ENCODE data around the gene PNPLA1.

Gene PNPLA1, protein sequence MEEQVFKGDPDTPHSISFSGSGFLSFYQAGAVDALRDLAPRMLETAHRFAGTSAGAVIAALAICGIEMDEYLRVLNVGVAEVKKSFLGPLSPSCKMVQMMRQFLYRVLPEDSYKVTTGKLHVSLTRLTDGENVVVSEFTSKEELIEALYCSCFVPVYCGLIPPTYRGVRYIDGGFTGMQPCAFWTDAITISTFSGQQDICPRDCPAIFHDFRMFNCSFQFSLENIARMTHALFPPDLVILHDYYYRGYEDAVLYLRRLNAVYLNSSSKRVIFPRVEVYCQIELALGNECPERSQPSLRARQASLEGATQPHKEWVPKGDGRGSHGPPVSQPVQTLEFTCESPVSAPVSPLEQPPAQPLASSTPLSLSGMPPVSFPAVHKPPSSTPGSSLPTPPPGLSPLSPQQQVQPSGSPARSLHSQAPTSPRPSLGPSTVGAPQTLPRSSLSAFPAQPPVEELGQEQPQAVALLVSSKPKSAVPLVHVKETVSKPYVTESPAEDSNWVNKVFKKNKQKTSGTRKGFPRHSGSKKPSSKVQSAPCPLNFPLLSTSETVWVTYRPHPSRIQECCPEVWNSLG

DNA sequence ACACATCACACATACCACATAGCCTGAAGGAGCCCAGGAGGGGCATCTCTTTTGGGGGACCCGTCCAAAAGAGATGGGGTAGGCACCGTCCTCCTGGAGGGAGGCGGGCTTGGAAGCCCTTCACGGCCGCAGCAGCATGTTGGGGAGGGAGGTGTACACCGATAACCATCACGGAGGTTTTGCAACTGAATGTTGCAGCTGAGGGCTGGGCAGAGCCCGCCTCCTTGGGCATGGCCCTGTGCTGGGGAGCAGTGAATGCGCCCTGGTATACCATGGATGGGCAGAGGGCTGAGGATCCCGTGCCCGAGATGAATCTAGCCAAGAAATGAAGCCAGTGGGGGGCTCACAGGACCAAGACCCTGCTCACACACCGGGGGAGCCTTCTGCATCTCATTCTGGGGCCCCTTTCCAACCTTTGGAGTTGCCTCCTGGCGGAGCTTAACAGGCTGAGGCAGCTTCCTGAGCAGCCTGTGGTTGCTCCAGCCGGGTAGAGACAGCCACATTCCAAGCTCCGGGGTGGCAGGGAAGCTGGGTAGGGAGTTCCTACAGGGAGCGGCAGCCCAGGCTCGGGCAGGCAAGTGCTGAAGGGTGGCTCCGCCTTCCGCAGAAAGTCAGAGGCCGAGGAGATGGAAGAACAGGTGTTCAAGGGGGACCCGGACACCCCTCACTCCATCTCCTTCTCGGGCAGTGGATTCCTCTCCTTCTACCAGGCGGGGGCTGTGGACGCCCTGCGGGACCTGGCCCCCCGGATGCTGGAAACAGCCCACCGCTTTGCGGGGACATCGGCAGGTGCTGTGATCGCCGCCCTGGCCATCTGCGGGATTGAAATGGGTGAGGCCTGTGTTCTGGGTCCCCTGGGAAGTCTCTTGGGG, at the start of gene PNPLA1:
TSS of gene PNPLA1 (plus strand) at position 227 of the 872 bp plus-strand sequence. CDS start at position 627, 400 bp downstream.
- no peak for DNase-seq

DNA sequence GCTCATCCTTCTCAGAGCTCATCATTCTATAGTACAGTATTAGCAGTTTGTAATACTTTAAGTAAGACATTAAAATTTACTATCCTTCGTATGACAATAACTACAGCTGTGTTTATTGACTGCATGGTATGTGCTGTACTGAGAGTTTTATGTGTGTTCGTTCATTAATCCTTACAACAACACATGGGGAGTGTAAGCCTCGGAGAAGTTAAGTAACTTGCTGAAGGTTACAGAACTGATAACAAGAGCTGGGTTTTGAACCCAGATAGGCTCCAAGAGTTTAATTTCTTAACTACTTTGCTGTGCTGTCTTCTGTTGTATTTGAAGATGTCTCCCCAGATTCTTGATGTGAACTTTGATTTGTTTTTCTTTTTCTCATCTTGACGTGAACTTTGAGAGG, 49.6 kb upstream of the PNPLA1 start:
- no peak for DNase-seq

DNA sequence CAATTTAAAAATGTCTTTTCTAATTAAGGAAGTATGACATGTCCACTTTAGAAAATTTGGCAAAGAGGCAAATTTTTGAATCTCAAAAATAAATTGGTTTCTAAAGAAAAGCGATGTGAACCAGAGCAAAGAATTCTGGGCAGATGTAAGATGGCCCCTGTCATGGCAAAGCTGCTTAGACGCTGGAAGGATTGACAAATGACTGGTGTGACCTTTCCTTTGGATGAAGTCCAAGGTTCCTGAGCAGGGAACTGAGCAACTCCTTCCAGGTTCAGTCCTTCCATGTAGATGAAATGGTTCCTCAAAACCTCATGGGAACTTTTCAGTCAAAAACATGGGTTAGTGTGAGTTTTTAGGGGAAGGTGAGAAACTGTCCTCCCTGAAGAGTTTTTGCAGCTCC, 48.2 kb upstream of the PNPLA1 start:
- no peak for DNase-seq

DNA sequence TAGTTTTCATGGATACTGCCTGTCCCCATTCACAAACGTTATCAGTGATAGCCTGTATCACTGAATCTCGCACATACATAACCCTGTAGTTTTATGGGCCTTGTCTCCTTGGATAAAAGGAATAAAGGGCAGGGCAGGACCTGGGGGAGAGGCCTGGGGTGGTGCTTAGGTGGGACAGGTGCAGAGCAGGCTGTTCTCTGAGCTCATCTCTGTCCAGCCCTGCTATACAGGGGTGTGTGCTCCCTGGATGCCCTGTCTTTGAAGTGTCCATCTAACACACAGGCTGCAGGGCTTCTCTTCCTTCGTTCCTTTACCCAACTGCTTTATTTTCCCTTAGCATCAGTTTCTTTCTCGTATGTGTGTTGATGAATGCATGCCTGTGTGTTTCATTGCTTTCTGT, 46.9 kb upstream of the PNPLA1 start:
- no peak for DNase-seq

DNA sequence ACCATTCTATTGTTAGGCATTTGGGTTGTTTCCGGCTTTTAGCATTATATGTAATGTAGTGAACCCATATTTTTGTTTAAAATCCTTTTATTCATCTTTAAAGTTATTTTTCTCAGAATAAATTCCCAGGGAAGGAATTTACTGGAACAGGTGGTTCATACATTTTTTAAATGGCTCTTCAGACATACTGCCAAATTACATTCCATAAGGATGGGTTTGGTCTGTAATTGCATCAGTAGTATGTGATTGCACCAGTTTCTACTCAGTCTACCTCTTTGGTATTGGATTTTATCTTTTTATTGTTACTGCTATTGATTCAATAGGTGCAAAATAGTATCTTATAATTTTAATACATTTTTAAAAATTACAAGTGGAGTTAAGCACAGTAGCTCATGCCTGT, 46.2 kb upstream of the PNPLA1 start:
- DNase-seq, result no peak

DNA sequence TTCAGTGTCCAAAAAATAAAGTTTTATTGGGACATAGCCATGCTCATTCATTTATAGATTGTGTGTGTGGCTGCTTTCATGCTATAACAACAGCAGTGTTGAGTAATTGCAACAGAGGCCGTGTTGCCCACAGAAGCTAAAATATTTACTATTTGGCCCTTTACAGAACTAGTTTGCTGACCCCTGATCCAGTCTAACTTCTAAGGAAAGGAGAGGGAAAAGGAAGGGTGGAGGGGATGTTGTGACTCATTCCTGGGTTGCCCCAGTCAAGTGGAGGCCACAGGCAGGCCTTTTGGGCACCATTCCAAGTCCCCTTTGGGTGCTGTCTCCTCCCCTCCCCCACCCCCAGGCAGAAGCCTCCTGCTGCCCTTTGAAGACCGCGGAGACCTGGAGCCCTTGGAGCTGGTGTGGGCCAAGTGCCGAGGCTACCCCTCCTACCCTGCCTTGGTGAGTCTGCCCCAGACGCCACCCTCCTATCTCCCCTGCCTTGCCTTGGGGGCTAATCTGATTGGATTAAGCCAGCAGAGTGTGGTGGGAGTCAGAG, 44.9 kb upstream of the PNPLA1 start:
- no peak for DNase-seq

DNA sequence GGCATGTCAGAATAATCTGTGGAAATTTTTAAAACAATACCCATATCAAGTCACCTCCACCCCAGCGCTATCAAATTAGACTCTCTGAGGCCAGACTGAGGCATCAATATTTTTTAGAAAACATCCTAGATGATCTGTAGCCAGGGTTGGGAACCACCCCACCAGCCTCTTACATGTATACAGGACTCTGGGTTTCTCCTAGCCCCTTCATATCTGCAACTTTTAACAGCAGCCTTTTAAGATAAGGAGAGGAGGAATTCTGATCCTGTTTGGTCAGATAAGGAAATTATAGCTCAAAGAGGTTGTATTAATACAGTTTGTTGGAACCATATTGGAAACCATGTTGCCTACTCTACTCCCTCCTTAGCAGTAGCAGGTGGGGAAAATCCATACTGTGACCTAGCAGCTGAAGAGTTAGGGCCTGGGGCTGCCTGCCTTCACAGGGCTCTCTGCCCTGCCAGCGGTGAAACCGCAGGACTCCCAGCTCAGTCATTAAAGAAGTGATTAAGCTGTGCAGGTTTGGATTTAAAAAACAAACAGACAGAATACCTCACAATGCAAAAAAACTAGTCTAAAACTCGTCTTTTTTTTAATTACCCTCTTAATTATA, 43.3 kb upstream of the PNPLA1 start:
- no peak for DNase-seq

DNA sequence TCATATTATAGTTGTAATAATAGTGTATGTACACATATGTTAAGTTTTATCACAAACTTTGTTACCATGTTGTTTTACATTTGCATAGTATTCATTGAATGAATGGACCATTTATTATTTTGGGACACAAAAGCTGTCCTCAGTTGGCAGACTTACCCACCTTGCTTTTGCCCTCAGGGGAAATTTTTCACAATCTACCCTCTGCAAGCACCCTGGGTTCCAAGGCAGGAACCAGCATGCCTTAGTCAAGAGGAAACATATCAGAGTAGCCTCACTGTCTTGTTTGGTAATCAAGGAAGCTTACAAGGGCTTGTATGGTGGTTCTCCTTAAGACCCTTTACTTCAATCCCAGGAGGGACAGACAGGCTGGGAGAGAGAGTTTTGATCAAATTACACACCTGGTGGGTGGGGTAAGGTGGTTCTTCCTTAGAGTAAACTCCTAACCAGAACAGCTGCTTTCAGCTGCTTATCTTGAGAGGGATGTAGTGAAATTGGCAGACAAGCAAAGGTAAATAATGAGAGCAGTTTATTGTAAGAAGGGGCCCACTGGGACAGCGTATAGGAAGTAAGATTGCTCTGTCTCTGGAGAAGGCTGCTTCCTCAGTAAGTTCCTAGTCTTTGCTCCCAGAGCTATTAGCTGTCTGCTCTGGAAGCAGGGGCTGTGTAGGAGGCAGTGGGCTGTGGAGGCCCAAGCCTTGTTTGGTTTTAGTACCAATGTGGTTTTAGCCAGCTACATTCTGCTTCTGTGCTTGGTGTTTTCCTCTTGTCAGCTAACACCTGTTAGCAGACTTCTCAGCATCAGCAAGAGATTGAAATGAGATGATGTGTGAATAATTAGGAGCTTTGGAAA, 42.3 kb upstream of the PNPLA1 start:
- no peak for DNase-seq

DNA sequence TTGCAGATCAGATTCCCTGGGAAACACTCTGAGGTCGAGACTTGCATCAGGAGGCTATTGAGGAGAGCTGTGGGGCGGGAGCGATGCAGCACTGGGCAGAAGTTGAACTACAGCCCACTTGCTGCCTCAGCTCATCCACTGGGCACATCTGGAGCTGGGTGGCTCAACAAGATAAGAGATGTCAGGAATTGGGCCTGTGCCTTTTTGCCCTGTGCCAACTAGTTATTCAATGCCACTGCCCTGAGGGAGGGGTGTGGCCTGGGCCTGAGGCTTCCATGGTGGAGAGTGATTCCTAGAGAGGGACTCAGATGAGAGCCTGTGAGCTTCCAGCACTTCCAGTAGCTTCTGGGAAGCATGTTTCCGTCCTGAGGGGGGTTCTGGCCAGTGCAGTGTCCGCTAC, 40.6 kb upstream of the PNPLA1 start:
- no peak for DNase-seq

DNA sequence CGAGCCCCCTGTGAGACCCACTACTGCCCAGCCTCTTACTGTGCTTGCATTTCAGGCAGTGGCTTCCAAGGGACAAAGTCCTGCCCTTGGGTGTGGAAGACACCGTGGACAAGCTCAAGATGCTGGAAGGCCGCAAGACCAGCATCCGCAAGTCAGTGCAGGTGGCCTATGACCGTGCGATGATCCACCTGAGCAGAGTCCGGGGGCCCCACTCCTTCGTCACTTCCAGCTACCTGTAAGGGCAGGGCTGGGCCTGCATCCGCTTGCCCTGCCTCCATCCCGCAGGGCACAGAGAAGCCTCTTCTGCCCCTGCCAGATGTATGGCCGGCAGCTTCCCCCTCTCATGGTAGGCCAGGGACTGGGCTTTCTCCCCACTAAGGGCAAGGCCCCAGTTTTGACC, 39.5 kb upstream of the PNPLA1 start:
- no peak for DNase-seq

DNA sequence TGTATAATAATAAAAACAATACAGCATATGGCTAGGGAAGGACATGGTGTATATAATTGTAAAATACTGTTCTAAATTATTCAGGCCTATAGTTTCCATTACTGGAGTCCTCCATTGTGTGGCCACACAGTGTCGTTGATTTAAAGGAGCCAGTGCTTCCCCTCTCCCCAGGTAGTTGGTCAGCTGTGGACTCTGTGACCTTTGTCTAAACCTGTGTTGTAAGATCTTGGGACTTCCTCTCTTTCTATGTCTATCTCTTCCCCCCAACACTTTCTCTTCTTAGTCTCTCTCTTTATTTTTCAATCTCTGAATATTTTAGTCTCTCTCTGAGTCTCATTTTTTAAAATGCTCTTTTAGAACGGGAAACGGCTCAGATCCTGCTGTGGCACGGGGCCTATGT, 37.7 kb upstream of the PNPLA1 start:
- no peak for DNase-seq

DNA sequence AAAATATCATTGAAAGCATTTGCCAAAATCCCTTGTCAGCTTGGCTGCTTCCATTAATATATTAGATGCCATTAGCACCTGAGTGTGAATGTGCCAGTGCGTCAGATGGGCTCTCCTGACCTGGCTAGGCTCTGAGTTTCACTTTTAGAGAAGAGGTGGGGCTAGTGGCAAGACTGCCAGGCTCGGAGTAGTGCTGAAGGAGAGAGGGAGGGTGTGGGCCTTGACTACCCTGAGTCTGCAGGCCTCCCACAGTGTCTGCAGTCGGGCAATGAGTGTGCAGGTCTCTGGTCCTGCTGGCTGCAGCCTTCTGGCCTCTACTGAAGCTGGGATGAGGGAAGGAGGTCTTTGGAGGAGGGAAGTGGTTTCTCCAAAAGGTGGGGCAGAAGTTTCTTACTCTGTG, 34.6 kb upstream of the PNPLA1 start:
- no peak for DNase-seq

DNA sequence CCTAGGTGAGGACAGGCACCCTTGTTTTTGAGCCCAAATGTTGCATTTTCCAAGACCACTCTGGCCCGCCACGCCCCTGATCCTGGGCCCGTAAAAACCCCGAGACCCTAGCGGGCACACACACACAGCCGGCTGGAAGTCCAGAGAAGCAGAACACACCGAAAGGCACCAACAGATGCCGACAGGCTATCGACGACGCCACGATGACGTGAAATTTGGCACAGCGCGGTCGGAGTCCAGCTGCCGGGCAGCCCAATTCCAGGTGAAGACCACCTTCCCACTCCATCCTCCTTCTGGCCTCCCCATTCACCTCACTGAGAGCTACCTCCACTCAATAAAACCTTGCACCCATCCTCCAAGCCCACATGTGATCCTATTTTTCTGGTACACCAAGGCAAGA, 34.0 kb upstream of the PNPLA1 start:
- no peak for DNase-seq

DNA sequence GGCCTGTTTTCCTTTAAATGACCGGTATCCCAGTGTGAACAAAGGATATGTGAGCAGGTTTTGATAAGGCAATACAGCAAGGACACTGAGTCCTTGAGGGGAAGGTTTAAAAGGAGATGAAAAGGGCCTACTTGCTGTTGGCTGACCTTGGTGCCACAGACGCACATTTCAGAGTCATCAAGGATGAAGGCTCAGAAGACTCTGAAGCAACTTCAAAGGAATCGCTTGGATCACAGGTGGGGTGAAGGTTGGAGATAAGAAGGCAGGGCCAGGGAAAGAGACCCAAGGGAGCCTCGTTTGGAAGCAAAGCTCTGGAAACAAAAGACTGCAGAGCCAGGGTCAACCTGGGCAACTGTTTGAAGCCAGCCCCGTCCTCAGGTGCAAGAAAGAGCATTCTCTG, 30.1 kb upstream of the PNPLA1 start:
- no peak for DNase-seq

DNA sequence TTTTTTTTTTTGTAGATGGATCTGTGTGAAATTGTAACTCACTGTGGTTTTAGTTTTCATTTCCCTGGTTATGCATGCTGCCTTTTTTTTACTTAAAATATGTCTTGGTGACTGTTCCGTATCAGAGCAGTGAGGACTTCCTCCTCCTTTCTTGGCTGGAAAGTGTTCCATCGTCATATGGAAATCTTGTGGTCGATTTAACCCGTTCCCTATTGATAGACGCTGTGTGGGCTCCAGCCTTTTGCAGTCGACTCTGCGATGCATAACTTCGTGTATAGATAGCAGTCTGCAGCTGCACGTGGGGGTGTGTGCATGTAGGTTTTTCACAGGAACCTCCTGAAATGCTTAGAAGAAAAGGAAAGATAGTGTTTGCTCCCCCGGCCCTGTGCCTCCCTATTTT, 28.1 kb upstream of the PNPLA1 start:
- no peak for DNase-seq

DNA sequence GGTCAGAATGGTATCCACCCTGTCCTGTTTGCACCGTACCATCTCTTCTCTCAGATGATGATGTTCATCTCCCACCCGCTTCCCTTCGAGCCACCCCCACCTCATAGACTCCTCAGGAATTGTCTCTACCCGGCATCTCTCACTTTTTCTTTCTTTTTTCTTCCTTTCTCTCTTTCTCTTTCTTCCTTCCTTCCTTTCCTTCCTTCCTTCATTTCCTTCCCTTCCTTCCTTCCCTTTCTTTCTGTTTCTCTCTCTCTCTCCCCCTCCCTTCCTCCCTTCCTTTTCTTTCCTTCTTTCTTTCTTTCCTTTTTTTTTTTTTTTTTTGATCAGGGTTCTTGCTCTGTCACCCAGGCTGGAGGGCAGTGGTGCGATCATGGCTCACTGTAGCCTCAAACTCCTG, 27.7 kb upstream of the PNPLA1 start:
- DNase-seq, result no peak

DNA sequence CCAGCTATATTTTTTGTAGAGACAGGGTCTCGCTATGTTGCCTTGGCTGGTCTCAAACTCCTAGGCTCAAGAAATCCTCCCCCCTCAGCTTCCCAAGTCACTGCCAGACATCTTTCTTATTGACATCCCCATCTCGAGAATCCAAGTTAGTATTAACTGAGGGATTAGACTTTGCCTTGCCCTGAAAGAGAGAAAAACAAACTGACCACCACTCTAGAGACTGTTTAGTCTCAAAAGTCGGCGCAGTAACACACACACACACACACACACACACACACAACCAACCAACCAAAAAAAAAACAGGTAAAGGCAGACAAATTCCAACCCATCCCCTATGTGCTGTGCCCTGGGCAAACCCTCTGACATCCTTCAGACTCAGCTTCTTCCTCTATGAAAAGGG, 27.2 kb upstream of the PNPLA1 start:
- no peak for DNase-seq

DNA sequence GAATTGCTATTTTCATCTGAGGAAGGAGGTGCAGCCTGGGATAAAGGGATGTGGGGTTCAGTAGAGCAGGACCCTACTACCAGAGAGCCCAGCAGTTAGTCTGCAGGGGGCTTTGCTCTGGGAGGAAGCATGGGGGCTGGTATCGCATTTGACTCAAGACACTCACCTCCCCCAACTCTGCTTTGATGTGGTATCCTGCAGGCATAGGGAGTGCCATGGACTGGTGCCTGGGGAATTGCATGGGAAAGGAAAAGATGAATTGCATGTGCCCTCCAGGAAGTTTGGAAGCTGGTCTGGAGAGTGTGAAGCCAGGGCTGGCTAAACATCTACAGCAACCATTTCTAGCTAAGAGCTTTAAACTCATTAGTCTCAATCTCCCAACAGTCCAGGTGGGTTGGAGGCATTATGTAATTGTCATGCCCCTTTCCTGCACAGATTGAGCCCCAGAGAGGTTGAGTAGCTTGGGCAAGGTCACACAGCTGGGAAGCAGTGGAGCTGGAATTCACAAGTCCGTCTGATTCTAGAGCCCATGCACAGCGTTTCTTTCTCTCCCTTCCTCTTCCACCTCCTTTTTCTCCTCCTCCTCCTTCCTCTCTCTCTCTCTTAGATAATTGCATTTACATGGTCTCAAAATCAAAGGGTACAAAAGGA, 26.2 kb upstream of the PNPLA1 start:
- DNase-seq, result no peak

DNA sequence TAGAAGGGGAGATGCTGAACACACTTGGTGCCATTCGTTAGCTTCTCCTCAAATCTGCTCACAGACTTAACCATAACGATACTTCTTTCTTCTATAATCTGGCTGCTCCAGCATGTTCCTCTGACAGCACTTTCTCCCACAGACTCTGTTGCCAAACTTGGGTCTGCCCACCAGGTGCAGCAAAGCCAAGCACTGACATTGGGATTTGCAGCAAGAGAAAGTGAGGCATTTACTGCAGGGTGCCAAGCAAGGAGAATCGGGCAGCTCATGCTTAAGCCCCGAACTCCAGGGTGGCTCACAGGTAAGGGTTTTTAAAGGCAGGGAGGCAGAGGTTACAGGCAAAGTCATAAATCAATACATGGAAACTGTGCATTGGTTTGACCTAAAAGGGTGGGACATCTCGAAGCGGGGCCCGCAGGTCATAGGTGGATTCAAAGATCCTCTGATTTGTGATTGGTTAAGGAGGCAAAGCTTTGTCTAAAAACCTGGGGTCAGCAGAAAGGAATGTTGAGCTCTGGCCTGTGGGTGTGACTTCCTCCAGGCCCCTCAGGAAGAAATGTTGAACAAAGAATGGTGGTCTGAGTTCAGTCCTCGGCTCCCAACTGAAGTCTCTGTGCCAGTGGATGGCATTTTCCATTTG, 25.1 kb upstream of the PNPLA1 start:
- DNase-seq, result no peak

DNA sequence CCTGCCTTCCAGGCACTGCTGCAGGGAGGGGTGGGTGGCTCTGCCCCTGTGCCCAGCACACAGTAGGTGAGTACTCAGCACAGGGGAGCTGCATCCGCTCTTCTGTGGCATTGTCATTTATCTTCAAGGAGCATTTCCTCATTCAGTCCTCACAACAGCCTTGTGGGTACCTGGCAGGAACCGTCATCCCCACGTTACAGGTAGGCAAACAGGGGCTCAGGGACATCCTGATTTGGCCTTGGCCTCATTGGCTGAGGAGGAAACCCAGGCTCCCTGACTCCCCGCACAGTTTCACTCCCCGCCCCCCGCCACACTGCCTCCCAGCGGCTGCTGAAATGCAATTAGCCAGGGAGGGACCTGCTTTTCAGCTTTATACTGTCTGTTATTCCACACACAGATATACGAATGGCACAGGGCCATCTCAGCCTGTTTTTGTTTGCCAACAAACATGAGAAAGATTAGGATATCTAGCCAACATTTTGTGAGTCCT, 24.2 kb upstream of the PNPLA1 start:
- no peak for DNase-seq
